CD4-positive, CD25-positive, alpha-beta regulatory T cell (primary cell): ENCODE measurements around the gene ZNRF3. TPM values are rescaled to one million over a fixed set of nuclear protein-coding genes. Genes with fewer than 3 reads are reported as not detected.
"Not testable (repeated sequence)": the region's sequence is repeated elsewhere in the genome, so short reads cannot be mapped to it uniquely, and the experiment has no call there.

Experiments
- ATAC-seq, 2 donors: fragments of 150-1000 bp; cut with Tn5 transposase; one replicate each; pipeline ENCODE4 v1.10.0; 2021; ENCODE audit warnings: low read depth in 2 of 2, moderate number of reproducible peaks in 2 of 2, moderate library complexity in 1 of 2
- DNase-seq, 3 donors: peaks; one replicate each; pipeline versions ENCODE4 v3.0.0 to v3.0.0-alpha.2; 2012 to 2022; ENCODE audit warnings: mixed read lengths in 1 of 3
- H3K27ac ChIP-seq: one replicate; pipeline ENCODE4 v1.7.0; 2013; ENCODE audit warnings: mild to moderate bottlenecking, low read length; ENCODE audit not compliant: insufficient read depth, poor library complexity, severe bottlenecking
- H3K27me3 ChIP-seq: one replicate; pipeline ENCODE4 v1.7.0; 2013; ENCODE audit warnings: low read length; ENCODE audit not compliant: control insufficient read depth, insufficient read depth
- H3K36me3 ChIP-seq: one replicate; pipeline ENCODE4 v1.7.0; 2013; ENCODE audit warnings: mild to moderate bottlenecking, low read length, moderate library complexity; ENCODE audit not compliant: control insufficient read depth, insufficient read depth
- H3K4me1 ChIP-seq: 2 replicates; pipeline ENCODE4 v1.7.0; 2013; ENCODE audit warnings: mild to moderate bottlenecking, low read length; ENCODE audit not compliant: insufficient read depth, control insufficient read depth, poor library complexity, severe bottlenecking
- H3K4me3 ChIP-seq: one replicate; pipeline ENCODE4 v1.7.0; 2013; ENCODE audit warnings: low read depth, mild to moderate bottlenecking, low read length, moderate library complexity
- H3K9me3 ChIP-seq, 2 experiments: 1 replicate in 1 of 2; 2 replicates in 1 of 2; pipeline ENCODE4 v1.7.0; 2013; ENCODE audit warnings: low read length in 2 of 2, mild to moderate bottlenecking in 1 of 2, moderate library complexity in 1 of 2; ENCODE audit not compliant: control insufficient read depth in 2 of 2
- H3K27ac Mint-ChIP-seq, 3 donors: one replicate each; pipeline ENCODE4 v1.8.0; 2020 to 2022; ENCODE audit warnings: mild to moderate bottlenecking in 3 of 3, mixed read lengths in 3 of 3, moderate library complexity in 2 of 3
- H3K27me3 Mint-ChIP-seq: one replicate; pipeline ENCODE4 v1.8.0; 2022; ENCODE audit warnings: mild to moderate bottlenecking, mixed read lengths
- H3K36me3 Mint-ChIP-seq: one replicate; pipeline ENCODE4 v1.8.0; 2020; ENCODE audit warnings: mixed read lengths
- H3K4me1 Mint-ChIP-seq, 4 donors: one replicate each; pipeline ENCODE4 v1.8.0; 2020 to 2022; ENCODE audit warnings: mixed read lengths in 4 of 4, mild to moderate bottlenecking in 1 of 4
- H3K4me3 Mint-ChIP-seq, 4 donors: one replicate each; pipeline ENCODE4 v1.8.0; 2020 to 2022; ENCODE audit warnings: mild to moderate bottlenecking in 4 of 4, mixed read lengths in 4 of 4, moderate library complexity in 3 of 4
- H3K9me3 Mint-ChIP-seq, 7 donors: one replicate each; pipeline ENCODE4 v1.8.0; 2020 to 2022; ENCODE audit warnings: mixed read lengths in 7 of 7, mild to moderate bottlenecking in 3 of 7, moderate library complexity in 2 of 7
- polyA plus RNA-seq, 4 donors: library from polyadenylated mRNA; unstranded; fragments of 300-500 nt; fragmentation: Illumina TruSeq; gene quantifications; one replicate each; pipeline ENCODE4 v1.2.3, GENCODE V29; 2021
- total RNA-seq: library from RNA; stranded (reverse); gene quantifications from one replicate; pipeline ENCODE4 v1.2.3, GENCODE V29; 2022

The ZNRF3 gene
- total and polyA plus RNA-seq, 5 donors from 2014 or later, result 0.06 to 0.35 (median 0.24) TPM

DNA sequence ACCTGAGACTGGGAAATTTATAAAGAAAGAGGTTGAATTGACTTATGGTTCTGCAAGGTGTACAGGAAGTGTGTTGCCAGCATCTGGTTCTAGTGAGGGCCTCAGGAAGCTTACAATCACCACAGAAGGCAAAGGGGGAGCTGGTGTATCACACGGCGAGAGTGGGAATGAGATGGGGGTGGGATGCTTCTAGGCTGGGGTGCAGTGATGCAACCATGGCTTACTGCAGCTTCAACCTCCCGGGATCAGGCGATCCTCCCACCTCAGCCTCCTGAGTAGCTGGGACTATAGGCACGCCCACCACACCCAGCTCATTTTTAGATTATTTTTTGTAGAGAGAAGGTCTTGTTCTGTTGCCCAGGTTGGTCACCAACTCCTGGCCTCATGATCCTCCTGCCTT, 117.3 kb downstream of the ZNRF3 start:
- ATAC-seq, result no peak
- H3K27ac Mint-ChIP-seq, result no peak overlapping the region
- no peaks in the 10 kb centered on the region for H3K27me3 Mint-ChIP-seq
- H3K4me3 Mint-ChIP-seq, result no peak overlapping the region
- Histone ChIP-seq H3K9me3 (no peaks in the 10 kb centered on the region), H3K36me3 (no peaks in the 10 kb centered on the region), H3K4me3 (no peak overlapping the region), H3K27me3 (no peaks in the 10 kb centered on the region), H3K27ac (no peak overlapping the region), H3K4me1 (no peaks in the 10 kb centered on the region)
- peaks cover 0 to 7% (median 0%) of the 10 kb centered on the region in 4 donors for H3K4me1 Mint-ChIP-seq
- peaks cover 0 to 2% (median 0%) of the 10 kb centered on the region in 7 donors for H3K9me3 Mint-ChIP-seq
- DNase-seq, result no peak
- no peaks in the 10 kb centered on the region for H3K36me3 Mint-ChIP-seq

DNA sequence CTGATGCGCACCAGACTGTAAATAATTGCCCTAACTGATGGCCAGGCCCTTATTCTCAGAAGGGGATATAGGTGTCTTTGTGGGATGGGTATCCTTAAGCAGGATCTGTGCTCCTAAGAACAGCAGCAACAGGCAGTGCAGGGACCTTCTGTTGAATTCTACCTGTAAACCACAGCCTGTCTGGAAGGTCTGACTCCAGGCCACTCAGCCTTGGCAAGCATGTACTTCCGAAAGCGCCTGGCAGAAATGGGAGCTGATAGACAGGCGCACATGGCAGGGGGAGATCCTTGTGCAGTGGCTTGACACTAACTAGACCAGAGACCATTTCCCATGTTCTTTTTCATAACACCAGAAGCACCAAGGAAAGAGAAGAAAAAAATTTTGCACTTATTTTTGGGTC, 119.2 kb downstream of the ZNRF3 start:
- H3K9me3 Mint-ChIP-seq, result peaks cover 0 to 2% (median 0%) of the 10 kb centered on the region in 7 donors
- Histone ChIP-seq H3K36me3 (no peaks in the 10 kb centered on the region), H3K27ac (no peak overlapping the region), H3K4me3 (no peak overlapping the region), H3K9me3 (no peaks in the 10 kb centered on the region), H3K27me3 (no peaks in the 10 kb centered on the region), H3K4me1 (no peaks in the 10 kb centered on the region)
- peaks cover 0 to 7% (median 0%) of the 10 kb centered on the region in 4 donors for H3K4me1 Mint-ChIP-seq
- H3K27me3 Mint-ChIP-seq, result no peaks in the 10 kb centered on the region
- ATAC-seq (no peak), DNase-seq (no peak)
- H3K36me3 Mint-ChIP-seq, result no peaks in the 10 kb centered on the region
- no peak overlapping the region for H3K27ac Mint-ChIP-seq
- H3K4me3 Mint-ChIP-seq, result no peak overlapping the region

DNA sequence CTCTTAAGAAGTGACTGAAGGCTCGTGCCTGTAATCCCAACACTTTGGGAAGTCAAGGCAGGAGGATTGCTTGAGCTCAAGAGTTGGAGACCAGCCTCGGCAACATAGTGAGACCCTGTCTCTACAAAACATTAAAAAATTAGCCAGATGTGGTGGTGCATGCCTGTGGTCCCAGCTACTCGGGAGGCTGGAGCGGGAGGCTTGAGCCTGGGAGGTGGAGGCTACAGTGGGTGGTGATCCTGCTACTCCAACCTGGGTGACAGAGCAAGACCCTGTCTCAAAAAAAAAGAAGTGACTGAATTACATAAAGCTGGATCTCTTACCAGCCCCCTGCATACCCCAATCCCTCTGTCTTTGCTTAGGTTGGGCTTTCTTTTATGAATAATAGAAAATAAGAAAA, 120.2 kb downstream of the ZNRF3 start:
- Mint-ChIP-seq H3K4me3 (no peak overlapping the region), H3K9me3 (peaks cover 0 to 2% (median 0%) of the 10 kb centered on the region in 7 donors), H3K27me3 (no peaks in the 10 kb centered on the region), H3K36me3 (no peaks in the 10 kb centered on the region), H3K27ac (no peak overlapping the region), H3K4me1 (peaks cover 0 to 7% (median 0%) of the 10 kb centered on the region in 4 donors)
- Histone ChIP-seq H3K27me3 (no peaks in the 10 kb centered on the region), H3K27ac (no peak overlapping the region), H3K9me3 (no peaks in the 10 kb centered on the region), H3K36me3 (no peaks in the 10 kb centered on the region), H3K4me3 (no peak overlapping the region), H3K4me1 (no peaks in the 10 kb centered on the region)
- ATAC-seq (no peak), DNase-seq (no peak)

DNA sequence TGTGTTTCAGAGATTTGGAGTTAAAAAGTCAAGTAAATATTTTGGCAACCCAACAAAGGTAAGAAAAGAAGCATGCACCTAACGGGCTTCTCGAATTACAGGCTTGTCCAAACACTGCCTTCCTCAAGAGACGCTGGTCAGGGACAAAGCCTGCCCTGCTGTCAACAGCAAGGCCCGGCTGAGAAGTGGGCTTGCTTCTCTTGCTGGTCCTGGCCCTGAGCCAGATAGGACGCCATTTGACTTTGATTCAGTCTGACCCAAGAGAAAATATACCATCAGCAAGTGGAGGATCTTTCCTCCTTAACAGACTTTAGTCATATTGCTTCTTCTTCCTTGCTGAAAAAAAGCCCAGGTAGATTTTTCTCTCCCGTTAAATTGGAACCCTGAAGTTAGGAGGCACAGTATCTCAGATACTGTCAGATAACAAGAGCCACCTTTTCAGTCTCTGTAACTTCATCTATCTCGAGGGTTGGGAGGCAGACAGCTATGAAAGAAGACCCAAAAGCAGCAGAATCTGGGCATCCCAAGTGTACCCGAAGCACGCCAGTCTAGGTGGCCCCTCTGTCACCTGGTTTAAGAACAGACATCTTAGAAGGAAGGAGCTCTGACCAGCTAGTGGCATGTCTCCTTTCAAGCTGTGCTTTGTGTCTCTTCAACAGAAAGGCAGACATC, 120.7 kb downstream of the ZNRF3 start:
- H3K36me3 Mint-ChIP-seq, result no peaks in the 10 kb centered on the region

DNA sequence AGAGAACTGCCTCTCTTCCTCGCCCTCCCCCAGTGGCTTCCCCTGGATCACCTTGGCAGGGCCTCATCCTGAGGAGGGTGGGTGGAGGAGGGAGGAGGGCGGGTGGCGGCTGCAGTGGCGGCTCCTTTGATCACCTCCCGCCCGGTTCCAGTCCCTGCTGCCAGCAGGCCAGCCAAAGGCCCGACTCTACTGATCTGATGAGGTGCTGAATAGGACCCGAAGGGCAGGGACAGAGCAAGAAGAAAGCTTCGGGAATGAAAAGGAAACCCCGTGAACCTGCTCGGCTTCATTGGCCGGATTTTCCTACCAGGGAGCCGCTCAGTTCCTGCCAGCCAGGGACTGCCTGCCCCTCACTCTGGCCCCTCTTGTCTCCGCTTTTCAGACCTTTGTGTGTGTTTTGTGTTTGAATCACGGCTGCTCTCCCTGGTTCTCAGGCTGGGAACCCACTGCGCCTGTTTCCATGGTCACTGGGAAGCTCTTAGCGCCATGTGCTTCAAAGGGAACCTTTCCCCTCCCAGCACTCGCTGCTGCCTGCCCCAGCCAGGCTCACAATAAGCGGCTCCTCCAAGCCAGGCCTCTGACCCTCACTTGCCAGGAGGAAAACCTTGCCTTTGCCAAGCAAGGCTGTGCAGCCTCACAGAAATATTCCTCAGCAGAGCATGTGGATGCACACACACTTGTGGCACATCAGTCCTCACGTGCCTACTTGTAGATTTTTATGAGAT, 121.4 kb downstream of the ZNRF3 start:
- no peaks in the 10 kb centered on the region for H3K27me3 Mint-ChIP-seq
- no peak for ATAC-seq

More for the DNA sequence above, 120.7 kb downstream of the ZNRF3 start:
- no peak overlapping the region for H3K27ac Mint-ChIP-seq
- peaks cover 0 to 2% (median 0%) of the 10 kb centered on the region in 7 donors for H3K9me3 Mint-ChIP-seq
- Histone ChIP-seq H3K4me3 (no peak overlapping the region), H3K36me3 (no peaks in the 10 kb centered on the region), H3K27me3 (no peaks in the 10 kb centered on the region), H3K9me3 (no peaks in the 10 kb centered on the region), H3K4me1 (no peaks in the 10 kb centered on the region), H3K27ac (no peak overlapping the region)
- no peaks in the 10 kb centered on the region for H3K27me3 Mint-ChIP-seq
- H3K4me3 Mint-ChIP-seq, result peak overlapping the region in 1 of 4 donors; percentile 12
- DNase-seq (no peak), ATAC-seq (no peak)
- peaks cover 0 to 7% (median under 1%) of the 10 kb centered on the region in 4 donors for H3K4me1 Mint-ChIP-seq

DNA sequence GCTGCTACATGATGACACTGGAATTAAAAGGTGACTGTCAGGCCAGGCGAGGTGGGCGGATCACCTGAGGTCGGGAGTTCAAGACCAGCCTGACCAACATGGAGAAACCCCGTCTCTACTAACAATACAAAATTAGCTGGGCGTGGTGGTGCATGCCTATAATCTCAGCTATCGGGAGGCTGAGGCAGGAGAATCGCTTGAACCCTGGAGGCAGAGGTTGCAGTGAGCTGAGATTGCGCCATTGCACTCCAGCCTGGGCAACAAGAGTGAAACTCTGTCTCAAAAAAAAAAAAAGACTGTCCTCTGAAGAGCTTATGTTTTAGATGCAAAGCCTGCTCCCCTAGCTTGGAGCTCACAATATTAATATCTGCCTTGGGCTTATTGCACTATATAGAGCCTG, 122.4 kb downstream of the ZNRF3 start:
- not testable (repeated sequence) for DNase-seq, H3K27ac Mint-ChIP-seq, H3K27ac ChIP-seq, H3K27me3 Mint-ChIP-seq, H3K4me3 ChIP-seq, H3K36me3 ChIP-seq, H3K4me1 ChIP-seq, ATAC-seq, H3K27me3 ChIP-seq, H3K9me3 Mint-ChIP-seq, H3K36me3 Mint-ChIP-seq, H3K4me3 Mint-ChIP-seq, H3K9me3 ChIP-seq, H3K4me1 Mint-ChIP-seq

More for the DNA sequence above, 121.4 kb downstream of the ZNRF3 start:
- no peaks in the 10 kb centered on the region for H3K27me3 ChIP-seq
- Mint-ChIP-seq H3K27ac (no peak overlapping the region), H3K9me3 (peaks cover 0 to 2% (median 0%) of the 10 kb centered on the region in 7 donors), H3K4me3 (no peak overlapping the region), H3K4me1 (peaks cover 0 to 7% (median 1%) of the 10 kb centered on the region in 4 donors), H3K36me3 (no peaks in the 10 kb centered on the region)
- no peak overlapping the region for H3K27ac ChIP-seq
- no peak for DNase-seq
- H3K4me3 ChIP-seq, result no peak overlapping the region
- no peaks in the 10 kb centered on the region for H3K9me3 ChIP-seq
- H3K4me1 ChIP-seq, result no peaks in the 10 kb centered on the region
- no peaks in the 10 kb centered on the region for H3K36me3 ChIP-seq

DNA sequence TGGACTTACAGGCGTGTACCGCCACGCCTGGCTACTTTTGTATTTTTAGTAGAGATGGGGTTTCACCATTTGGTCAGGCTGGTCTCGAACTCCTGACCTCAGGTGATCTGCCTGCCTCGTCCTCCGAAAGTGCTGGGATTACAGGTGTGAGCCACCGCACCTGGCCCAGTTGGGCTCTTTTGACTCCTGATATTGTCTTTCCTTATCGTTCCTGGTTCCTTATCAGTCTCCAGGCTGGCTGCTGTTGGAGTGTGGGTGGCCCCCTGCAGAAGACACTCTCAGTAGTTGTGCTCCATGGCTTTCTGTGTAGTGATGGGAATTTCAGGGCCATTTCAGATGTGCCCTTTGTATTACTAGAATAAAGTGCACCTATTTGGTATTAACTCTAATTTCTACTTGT, 123.0 kb downstream of the ZNRF3 start:
- H3K27ac Mint-ChIP-seq, result no peak overlapping the region

More for the DNA sequence above, 123.0 kb downstream of the ZNRF3 start:
- no peaks in the 10 kb centered on the region for H3K9me3 Mint-ChIP-seq
- H3K4me1 Mint-ChIP-seq, result peaks cover 0 to 7% (median 1%) of the 10 kb centered on the region in 4 donors
- H3K9me3 ChIP-seq, result no peaks in the 10 kb centered on the region
- H3K27me3 Mint-ChIP-seq, result no peaks in the 10 kb centered on the region
- H3K27me3 ChIP-seq, result no peaks in the 10 kb centered on the region
- ATAC-seq (no peak), DNase-seq (no peak)
- no peaks in the 10 kb centered on the region for H3K36me3 Mint-ChIP-seq
- no peak overlapping the region for H3K27ac ChIP-seq
- H3K4me3 ChIP-seq, result no peak overlapping the region
- no peak overlapping the region for H3K4me3 Mint-ChIP-seq
- no peaks in the 10 kb centered on the region for H3K4me1 ChIP-seq
- no peaks in the 10 kb centered on the region for H3K36me3 ChIP-seq
